AG04450 (cell line): ENCODE measurements around the gene ATP8B3. TPM values are rescaled to one million over a fixed set of nuclear protein-coding genes. Genes with fewer than 3 reads are reported as not detected.

Experiments used
- CTCF ChIA-PET: fragments of 300-600, 350-600 bp; formaldehyde crosslinking; extraction: SDS; loops from one replicate; lab custom pipeline; 2022; ENCODE audit warnings: antibody characterized with exemption, inconsistent platforms; lab: Charles Lee
- POLR2A ChIA-PET: fragments of 350-600 bp; formaldehyde crosslinking; extraction: SDS; loops from one replicate; lab custom pipeline; 2021; ENCODE audit warnings: antibody characterized with exemption, inconsistent platforms; lab: Yijun Ruan, JAX
- DNase-seq: peaks from one replicate; pipeline ENCODE4 v3.0.0-alpha.2; 2011; ENCODE audit warnings: low read depth, low spot score
- H3K27ac ChIP-seq: one replicate; pipeline ENCODE4 v1.5.1; 2012; ENCODE audit warnings: low read depth, low read length, control low read depth
- H3K27me3 ChIP-seq: one replicate; pipeline ENCODE4 v1.6.0; 2012; ENCODE audit warnings: low read length; ENCODE audit not compliant: control insufficient read depth, insufficient read depth
- H3K4me3 ChIP-seq: 2 replicates; pipeline ENCODE4 v1.5.1; 2011; ENCODE audit warnings: mild to moderate bottlenecking, low read depth, low read length, control low read depth
- H3K9me3 ChIP-seq: 2 replicates; pipeline ENCODE4 v1.5.1; 2012; ENCODE audit warnings: low read length; ENCODE audit not compliant: control insufficient read depth, insufficient read depth
- CTCF ChIP-seq: IDR thresholded peaks from 2 replicates; pipeline ENCODE4 v1.5.1; 2011; ENCODE audit warnings: low read depth, low read length, control low read depth, inconsistent platforms
- polyA plus RNA-seq: library from polyadenylated mRNA; depleted of rRNA; stranded (reverse); fragments of >200 nt; gene quantifications from 2 replicates; pipeline ENCODE4 v1.2.3, GENCODE V29; 2011

The ATP8B3 gene
- polyA plus RNA-seq, 1 experiment = 2.7 TPM

- H3K27me3 ChIP-seq = no peaks in the 10 kb centered on the region
- H3K27ac ChIP-seq = peak overlapping the region; percentile 47
- DNase-seq = no peak
- peak overlapping the region; percentile 37; the same call in 1 of the 2 replicates for H3K4me3 ChIP-seq
- ChIA-PET CTCF (interaction anchor here (0.6 to 1.0 kb wide), 4 partner anchors 8 to 314 kb away, joined by 3 to 6 read pairs (median 4); no protein-coding TSS in a partner anchor), POLR2A (interaction anchor here (0.6 to 1.0 kb wide), 3 partner anchors 10 to 165 kb away, joined by 4 to 14 read pairs (median 4); no protein-coding TSS in a partner anchor)
- H3K9me3 ChIP-seq = no peaks in the 10 kb centered on the region; the same call in 1 of the 2 replicates
- TF ChIP-seq CTCF = no peak
Measured at GRCh38 chr19:1854542-1855039, 42.5 kb upstream of the ATP8B3 start.

- ChIA-PET POLR2A (no interaction called here), CTCF (interaction anchor here (0.6 to 1.4 kb wide), 3 partner anchors 7 to 313 kb away, joined by 4 read pairs; no protein-coding TSS in a partner anchor)
- H3K27me3 ChIP-seq = no peaks in the 10 kb centered on the region
- no peaks in the 10 kb centered on the region; the same call in 1 of the 2 replicates for H3K9me3 ChIP-seq
- TF ChIP-seq CTCF = no peak
- no peak overlapping the region for H3K27ac ChIP-seq
- DNase-seq = no peak
- H3K4me3 ChIP-seq = no peak overlapping the region
Measured at GRCh38 chr19:1854039-1854541, 42.0 kb upstream of the ATP8B3 start.

GRCh38 chr19:1853295-1854038, 41.4 kb upstream of the ATP8B3 start:
- CTCF ChIA-PET = interaction anchor here (1.4 kb wide), 1 partner anchor 15 kb away, joined by 4 read pairs; no protein-coding TSS in a partner anchor

GRCh38 chr19:1852581-1853128, 40.6 kb upstream of the ATP8B3 start:
- ChIA-PET POLR2A (interaction anchor here (0.6 kb wide), 1 partner anchor 67 kb away, joined by 11 read pairs; no protein-coding TSS in a partner anchor), CTCF (interaction anchor here (1.4 kb wide), 1 partner anchor 14 kb away, joined by 4 read pairs; no protein-coding TSS in a partner anchor)
- Histone ChIP-seq H3K9me3 (no peaks in the 10 kb centered on the region; the same call in 1 of the 2 replicates), H3K4me3 (no peak overlapping the region), H3K27me3 (no peaks in the 10 kb centered on the region), H3K27ac (no peak overlapping the region)
- no peak for TF ChIP-seq CTCF
- DNase-seq = no peak

More at GRCh38 chr19:1853295-1854038, 41.4 kb upstream of the ATP8B3 start:
- DNase-seq = no peak
- POLR2A ChIA-PET = interaction anchor here (0.6 kb wide), 1 partner anchor 66 kb away, joined by 11 read pairs; no protein-coding TSS in a partner anchor
- H3K27ac ChIP-seq = no peak overlapping the region
- H3K4me3 ChIP-seq = no peak overlapping the region
- H3K27me3 ChIP-seq = no peaks in the 10 kb centered on the region
- H3K9me3 ChIP-seq = no peaks in the 10 kb centered on the region; the same call in 1 of the 2 replicates
- peak; percentile 92 for TF ChIP-seq CTCF
